HCT116 (cell line): ENCODE measurements around the gene MBD6.

Experiments used
- ATF3 ChIP-seq: IDR thresholded peaks from 2 replicates; pipeline ENCODE4 v1.6.1; 2012
- CTCF ChIP-seq, 3 experiments: fragments of 200-600 bp in 1 of 3; sonication (generic) in 1 of 3; IDR thresholded peaks in 2 of 3; conservative IDR thresholded peaks in 1 of 3; 2 replicates each; pipeline ENCODE4 v1.5.1; 2012 to 2017; ENCODE audit warnings: low read depth in 2 of 3, low read length in 2 of 3, antibody characterized with exemption in 1 of 3, borderline replicate concordance in 1 of 3, control low read depth in 1 of 3, mild to moderate bottlenecking in 1 of 3, mixed read lengths in 1 of 3, mixed run types in 1 of 3, moderate library complexity in 1 of 3; ENCODE audit not compliant: insufficient read depth in 1 of 3
- EZH2 ChIP-seq: fragments of 200-600 bp; sonication (generic); IDR thresholded peaks from 2 replicates; pipeline ENCODE4 v1.6.1; 2017; ENCODE audit warnings: antibody characterized with exemption, mixed run types
- EZH2phosphoT487 ChIP-seq: fragments of 200-600 bp; IDR thresholded peaks from 2 replicates; pipeline ENCODE4 v1.6.1; 2018; ENCODE audit warnings: antibody characterized with exemption, borderline replicate concordance
- JUND ChIP-seq: IDR thresholded peaks from 2 replicates; pipeline ENCODE4 v1.6.1; 2012
- MAX ChIP-seq: IDR thresholded peaks from 2 replicates; pipeline ENCODE4 v1.6.1; 2012
- POLR2A ChIP-seq: IDR thresholded peaks from 2 replicates; pipeline ENCODE4 v1.7.0; 2011; ENCODE audit warnings: borderline replicate concordance; ENCODE audit not compliant: insufficient read depth, insufficient read length; ENCODE audit errors: extremely low read depth
- ZNF274 ChIP-seq: fragments of 200-500 bp; sonication (Bioruptor generic); IDR thresholded peaks from 2 replicates; pipeline ENCODE4 v1.6.1; 2014; ENCODE audit warnings: mild to moderate bottlenecking, low read depth, low read length, inconsistent platforms
- TF ChIP-seq, protein P1 (sequence below): IDR thresholded peaks from 2 replicates; pipeline ENCODE4 v1.6.1; 2012; ENCODE audit warnings: low read depth
- TF ChIP-seq, protein P2 (sequence below): IDR thresholded peaks from 2 replicates; pipeline ENCODE4 v1.6.1; 2011; ENCODE audit warnings: mild to moderate bottlenecking, low read length, moderate library complexity; ENCODE audit not compliant: insufficient replicate concordance; ENCODE audit errors: extremely low read depth

DNA sequence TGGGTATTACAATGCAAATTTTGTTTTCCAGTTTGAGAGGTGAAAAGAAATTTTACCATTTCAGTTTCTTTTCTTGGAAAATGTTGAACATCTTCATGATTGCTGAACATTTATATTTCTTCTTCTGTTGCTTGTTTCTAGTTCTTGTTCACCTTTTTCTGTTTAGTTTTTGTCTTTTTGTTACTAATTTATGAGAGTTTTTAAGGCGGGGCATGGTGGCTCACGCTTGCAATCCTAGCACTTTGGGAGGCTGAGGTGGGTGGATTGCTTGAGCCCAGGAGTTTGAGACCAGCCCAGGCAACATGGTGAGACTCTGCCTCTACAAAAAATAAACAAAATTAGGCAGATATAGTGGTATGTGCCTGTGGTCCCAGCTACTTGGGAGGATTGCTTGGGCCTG is 37.9 kb downstream of the MBD6 start:
- TF ChIP-seq, protein P1, sequence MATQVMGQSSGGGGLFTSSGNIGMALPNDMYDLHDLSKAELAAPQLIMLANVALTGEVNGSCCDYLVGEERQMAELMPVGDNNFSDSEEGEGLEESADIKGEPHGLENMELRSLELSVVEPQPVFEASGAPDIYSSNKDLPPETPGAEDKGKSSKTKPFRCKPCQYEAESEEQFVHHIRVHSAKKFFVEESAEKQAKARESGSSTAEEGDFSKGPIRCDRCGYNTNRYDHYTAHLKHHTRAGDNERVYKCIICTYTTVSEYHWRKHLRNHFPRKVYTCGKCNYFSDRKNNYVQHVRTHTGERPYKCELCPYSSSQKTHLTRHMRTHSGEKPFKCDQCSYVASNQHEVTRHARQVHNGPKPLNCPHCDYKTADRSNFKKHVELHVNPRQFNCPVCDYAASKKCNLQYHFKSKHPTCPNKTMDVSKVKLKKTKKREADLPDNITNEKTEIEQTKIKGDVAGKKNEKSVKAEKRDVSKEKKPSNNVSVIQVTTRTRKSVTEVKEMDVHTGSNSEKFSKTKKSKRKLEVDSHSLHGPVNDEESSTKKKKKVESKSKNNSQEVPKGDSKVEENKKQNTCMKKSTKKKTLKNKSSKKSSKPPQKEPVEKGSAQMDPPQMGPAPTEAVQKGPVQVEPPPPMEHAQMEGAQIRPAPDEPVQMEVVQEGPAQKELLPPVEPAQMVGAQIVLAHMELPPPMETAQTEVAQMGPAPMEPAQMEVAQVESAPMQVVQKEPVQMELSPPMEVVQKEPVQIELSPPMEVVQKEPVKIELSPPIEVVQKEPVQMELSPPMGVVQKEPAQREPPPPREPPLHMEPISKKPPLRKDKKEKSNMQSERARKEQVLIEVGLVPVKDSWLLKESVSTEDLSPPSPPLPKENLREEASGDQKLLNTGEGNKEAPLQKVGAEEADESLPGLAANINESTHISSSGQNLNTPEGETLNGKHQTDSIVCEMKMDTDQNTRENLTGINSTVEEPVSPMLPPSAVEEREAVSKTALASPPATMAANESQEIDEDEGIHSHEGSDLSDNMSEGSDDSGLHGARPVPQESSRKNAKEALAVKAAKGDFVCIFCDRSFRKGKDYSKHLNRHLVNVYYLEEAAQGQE: no peak
- no peak for TF ChIP-seq CTCF (IDR thresholded peaks at IDR 0.05 in 2 of 3, conservative IDR thresholded peaks at IDR 0.05 in 1 of 3; ENCODE audit: borderline replicate concordance in 1 of 3, insufficient read depth in 1 of 3, low read depth in 2 of 3, low read length in 2 of 3)
- TF ChIP-seq JUND: no peak
- TF ChIP-seq POLR2A: no peak
- no peak for TF ChIP-seq ATF3
- TF ChIP-seq, protein P2, sequence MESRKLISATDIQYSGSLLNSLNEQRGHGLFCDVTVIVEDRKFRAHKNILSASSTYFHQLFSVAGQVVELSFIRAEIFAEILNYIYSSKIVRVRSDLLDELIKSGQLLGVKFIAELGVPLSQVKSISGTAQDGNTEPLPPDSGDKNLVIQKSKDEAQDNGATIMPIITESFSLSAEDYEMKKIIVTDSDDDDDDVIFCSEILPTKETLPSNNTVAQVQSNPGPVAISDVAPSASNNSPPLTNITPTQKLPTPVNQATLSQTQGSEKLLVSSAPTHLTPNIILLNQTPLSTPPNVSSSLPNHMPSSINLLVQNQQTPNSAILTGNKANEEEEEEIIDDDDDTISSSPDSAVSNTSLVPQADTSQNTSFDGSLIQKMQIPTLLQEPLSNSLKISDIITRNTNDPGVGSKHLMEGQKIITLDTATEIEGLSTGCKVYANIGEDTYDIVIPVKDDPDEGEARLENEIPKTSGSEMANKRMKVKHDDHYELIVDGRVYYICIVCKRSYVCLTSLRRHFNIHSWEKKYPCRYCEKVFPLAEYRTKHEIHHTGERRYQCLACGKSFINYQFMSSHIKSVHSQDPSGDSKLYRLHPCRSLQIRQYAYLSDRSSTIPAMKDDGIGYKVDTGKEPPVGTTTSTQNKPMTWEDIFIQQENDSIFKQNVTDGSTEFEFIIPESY: no peak
- no peak for TF ChIP-seq EZH2
- no peak for TF ChIP-seq EZH2phosphoT487
- TF ChIP-seq ZNF274: no peak
- TF ChIP-seq MAX: no peak
